NCI-H2107 (cell line): ENCODE data around the gene ESAM.
"Not testable (repeated sequence)": the region's sequence is repeated elsewhere in the genome, so short reads cannot be mapped to it uniquely, and the experiment has no call there.

Source experiments
- DNase-seq: peaks from one replicate; lab custom pipeline; 2025; lab: John Stamatoyannopoulos, UW

ESAM gene

GRCh38 chr11:124776865-124777645, 15.0 kb upstream of the ESAM start:
- DNase-seq: no peak

DNA sequence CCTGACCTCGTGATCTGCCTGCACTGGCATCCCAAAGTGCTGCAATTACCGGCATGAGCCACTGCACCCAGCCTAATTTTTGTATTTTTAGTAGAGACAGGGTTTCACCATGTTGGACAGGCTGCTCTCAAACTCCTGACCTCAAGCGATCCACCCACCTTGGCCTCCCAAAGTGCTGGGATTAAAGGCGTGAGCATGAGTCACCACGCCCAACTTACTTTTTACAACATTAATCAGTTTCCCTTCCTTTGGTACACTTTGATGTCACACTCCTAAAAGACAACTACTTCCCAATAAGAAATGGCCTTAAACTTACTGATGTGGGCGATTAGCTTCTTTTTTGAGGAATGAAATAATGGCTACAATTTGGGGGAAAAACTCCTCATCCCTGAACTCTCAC, 8.9 kb upstream of the ESAM start:
- DNase-seq: not testable (repeated sequence)

- no peak for DNase-seq
Measured at GRCh38 chr11:124769806-124770774, 8.0 kb upstream of the ESAM start.

DNA sequence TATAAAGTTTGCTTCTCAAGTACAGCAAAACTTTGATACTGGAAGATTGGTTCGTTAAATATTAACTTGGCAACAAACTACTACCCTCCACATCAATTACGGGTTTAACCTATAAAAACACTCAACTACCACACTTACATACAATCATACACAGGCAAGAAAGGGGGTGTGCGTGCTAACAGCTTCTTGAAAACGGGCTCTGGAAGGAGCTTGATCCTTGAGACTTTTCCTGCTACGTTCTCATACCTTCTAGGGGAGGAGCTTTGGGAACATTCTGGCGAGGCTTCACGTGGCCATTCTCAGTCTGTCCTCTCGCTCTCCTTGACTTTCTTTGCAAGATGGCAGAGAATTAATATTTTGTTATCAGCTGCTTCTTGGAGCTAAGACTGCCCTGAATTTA, 6.8 kb upstream of the ESAM start:
- no peak for DNase-seq

- no peak for DNase-seq
Measured at GRCh38 chr11:124766156-124766555, 4.1 kb upstream of the ESAM start.

GRCh38 chr11:124763156-124763947, 1.3 kb upstream of the ESAM start:
- DNase-seq: no peak

DNA sequence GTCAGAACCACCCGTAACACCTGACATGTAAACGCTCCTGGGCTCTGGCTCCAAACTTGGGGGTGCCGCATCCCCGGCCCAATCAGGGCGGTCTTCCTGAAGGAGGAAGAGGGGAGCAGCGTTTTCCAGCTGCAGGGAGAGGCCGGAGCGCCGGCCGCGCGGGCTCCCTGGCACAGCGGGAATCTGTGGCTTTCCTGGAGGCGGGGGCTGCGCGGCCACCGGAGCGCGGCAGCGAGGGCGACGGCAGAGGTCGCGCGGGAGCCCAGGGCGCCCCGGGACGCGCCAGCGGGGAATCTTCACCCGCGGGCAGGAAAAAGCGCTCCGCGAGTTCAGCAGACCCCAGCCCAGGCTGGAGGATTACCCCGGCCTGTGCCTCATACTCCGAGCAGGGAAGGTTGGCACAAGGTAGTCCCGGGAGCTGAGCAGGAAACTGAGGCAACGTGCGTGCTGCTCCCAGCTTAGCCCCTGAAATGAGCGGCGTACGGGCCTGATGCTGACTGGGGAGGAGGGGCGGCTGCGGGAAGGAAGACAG, 600 bp upstream of the ESAM start:
- no peak for DNase-seq

DNA sequence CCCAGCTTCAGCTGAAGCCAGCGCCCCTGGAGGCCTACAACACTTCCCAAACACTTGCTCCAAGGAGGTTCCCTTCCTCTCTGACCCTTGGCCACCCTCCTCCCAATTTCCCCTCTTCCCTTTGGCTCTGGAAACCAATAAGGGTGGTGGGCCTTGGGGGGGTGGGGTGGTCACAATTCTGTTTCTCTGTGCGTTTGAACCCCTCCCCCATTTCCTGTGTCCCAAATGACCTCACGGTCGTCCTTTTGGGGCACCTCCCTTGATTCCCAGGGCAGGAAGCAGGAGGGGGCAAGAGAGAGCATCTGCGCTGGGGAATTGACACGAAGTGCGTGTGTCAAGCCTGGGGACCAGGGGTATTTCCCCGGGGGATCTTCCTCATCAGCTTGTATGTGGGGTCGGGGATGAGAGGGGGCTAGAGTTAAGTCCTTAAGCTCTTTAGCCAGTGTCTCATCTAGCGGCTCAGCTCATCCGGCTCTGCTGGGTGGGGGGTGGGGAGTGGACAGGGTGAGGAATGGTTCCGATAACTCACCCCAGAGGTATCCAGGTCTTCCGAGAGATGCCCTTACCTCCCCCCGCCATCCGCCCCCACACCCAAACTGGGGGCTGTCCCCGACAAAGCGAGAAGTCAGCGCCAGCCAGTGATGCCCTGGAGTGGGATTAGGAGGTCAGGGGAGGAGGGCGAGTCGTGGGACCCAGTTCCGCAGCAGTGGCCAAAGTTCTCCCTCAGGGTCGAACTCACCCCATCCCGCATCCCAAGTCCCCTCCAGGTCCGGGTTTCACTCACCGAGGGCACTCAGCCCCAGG, 587 bp downstream of the ESAM start:
- DNase-seq: no peak

GRCh38 chr11:124760806-124761205, 1.3 kb downstream of the ESAM start:
- no peak for DNase-seq

- DNase-seq: no peak
Measured at GRCh38 chr11:124760205-124760652, 1.9 kb downstream of the ESAM start.

- DNase-seq: no peak
Measured at GRCh38 chr11:124759266-124760204, 2.6 kb downstream of the ESAM start.

- DNase-seq: no peak
Measured at GRCh38 chr11:124758355-124759265, 3.5 kb downstream of the ESAM start.

DNA sequence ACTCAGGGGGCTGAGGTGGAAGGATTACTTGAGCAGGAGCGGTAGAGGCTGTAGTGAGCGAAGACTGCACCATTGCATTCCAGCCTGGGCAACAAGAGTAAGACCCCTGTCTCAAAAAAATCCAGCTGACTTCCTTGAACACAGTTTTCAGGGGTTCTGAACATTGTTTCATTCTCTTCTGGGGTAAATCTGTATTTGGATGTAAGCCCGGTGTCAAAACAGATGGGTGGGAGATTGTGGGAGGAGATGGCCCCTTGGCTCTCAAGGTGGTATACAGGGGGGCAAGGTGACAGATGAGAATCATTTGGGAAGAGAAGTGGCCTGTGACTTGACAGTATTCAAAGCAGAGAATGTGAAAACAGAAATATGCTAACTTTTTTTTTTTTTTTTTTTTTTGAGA, 4.8 kb downstream of the ESAM start:
- no peak for DNase-seq

DNA sequence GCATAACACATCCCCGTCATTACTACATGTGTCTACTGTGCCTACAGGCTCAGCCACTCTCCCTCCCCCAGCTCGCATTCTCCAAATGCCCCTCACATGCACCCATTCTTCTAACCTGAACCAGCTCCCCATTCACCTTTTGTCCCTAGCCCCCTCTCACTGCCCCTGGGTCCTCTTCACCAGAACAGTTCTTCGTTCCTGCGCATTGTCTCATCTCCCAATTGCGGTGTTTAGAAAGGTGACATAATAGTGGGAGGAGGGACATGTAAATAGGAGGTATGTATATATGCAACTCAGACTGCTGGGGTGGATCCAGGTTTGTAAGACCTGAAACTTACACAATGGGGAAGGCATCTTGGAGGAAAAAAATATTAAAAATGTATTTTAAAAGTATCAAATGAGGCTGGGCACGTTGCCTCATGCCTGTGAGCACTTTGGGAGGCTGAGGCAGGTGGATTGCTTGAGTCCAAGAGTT, 5.3 kb downstream of the ESAM start:
- DNase-seq: no peak

GRCh38 chr11:124756033-124756752, 5.9 kb downstream of the ESAM start:
- DNase-seq: no peak

DNA sequence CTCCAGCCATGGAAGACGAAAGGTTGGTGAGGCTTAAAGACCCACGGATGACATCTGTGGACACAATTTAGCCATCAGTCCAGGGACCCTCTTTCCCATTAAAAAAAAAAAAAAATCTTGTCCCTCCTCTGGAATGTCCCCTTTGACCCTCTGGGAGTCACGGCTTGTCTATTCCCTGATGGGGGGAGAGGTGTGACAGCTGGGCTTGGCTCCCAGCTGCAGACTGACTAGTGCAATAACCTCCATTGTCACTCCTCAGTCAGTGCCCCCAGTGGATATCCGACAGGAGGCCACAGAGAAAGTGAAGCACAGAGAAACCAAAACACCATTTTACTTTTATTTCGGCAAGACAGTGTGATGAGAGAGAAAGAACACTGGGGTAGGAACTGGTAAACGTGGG, 7.4 kb downstream of the ESAM start:
- no peak for DNase-seq

GRCh38 chr11:124754309-124754708, 7.8 kb downstream of the ESAM start:
- DNase-seq: no peak

DNA sequence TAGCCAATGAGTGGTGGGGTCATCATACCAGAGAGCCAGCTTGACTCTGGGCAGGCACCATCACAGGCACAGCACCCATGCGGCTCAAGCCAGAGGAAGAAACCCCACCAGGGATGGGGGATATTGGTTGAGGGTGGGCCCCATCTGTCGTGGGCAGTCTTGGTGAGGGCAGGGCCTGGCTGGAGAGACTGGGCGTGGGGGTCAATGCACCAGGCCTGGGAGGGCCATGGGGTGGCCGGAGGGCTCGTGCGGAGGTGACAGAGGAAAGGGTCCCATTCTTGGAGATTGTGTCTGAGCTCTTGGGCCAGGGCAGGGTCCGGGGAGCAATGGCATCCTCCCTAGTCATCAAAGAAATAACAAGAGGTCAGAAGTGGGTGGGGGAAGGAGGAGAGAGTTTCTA, 8.5 kb downstream of the ESAM start:
- no peak for DNase-seq
